HG03460 (cell line): ENCODE measurements around the gene ZMYND10.

Experiments used
- ATAC-seq: cut with Tn5 transposase; IDR thresholded peaks from one replicate; pipeline ENCODE4 v1.9.1; 2021; ENCODE audit not compliant: unreplicated experiment

ZMYND10 gene

DNA sequence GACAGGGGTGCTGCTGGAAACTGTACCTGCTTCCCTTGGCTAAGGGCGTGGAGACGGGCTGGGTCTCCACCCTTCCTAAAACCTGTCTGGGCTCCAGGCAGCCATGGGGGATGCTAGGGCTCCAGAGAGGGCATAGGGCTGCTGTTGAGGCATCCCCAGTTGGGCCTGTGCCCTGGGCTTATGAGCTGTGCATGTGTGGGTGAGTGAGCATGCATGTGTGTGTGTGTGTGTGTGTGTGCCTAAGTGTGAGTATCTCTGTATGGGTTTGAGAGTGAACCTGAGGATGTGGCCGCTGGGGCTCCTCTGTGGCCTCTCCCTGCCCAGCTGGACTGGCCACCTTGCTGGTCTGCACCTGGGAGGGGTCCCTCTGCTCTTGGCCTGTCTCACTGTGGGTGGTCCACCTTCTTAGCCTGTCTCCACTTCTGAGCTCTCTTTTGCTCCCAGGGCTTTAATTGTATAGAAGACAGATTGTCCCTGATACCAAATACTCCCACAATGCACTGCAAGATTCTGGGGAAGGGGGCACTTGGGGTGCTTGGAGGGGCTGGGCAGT lies 25.7 kb upstream of the ZMYND10 start:
- ATAC-seq: no peak

DNA sequence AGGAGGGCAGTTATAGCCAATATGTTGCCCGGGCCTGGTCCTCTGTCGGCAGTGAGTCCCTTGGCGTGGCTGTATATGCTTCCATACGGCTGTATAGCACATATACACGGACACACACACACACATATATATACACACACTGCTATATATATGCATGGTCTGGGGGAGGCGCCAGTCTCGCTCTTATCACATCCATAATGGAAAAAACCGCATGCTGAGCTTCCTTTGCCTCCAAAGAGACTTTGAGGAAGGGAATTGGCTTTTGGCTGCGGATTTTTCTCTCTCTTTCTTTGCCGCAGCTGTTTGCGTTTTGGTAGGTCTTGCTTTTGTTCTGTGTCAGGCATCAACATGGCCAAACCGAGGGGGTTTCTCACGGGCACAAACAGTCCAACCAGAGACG lies 25.1 kb upstream of the ZMYND10 start:
- no peak for ATAC-seq

DNA sequence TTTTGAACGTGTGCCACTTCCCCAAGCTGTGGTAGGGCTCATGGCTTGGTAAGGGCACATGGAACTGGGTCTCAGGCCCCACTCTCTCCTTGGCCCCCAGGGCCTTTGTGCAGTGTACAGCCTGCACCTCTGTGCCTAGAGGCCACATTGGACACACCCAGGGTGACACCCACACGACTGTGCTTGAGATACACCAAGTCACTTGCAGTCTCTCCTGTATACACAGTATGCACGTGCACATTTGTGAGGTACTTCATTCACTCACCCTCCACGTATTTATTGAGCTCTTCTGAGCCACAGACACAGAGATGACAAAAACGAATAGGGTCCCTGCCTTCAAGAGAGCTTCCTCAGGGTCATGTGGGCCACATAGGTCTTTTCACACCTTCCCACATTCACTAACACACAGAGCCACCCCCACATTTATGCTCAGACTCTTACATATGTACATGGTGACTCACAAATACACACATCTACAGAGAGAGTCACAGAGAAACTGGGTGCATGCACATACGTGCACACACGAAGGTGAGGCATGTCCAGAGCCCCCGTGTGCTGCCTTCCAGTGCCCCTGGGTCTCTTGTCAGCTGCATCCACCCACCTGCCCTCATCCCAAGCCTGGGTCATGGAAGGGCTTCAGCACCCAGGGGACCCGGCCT lies 23.6 kb upstream of the ZMYND10 start:
- ATAC-seq: no peak

- no peak for ATAC-seq
Measured at GRCh38 chr3:50365842-50366220, 20.3 kb upstream of the ZMYND10 start.

DNA sequence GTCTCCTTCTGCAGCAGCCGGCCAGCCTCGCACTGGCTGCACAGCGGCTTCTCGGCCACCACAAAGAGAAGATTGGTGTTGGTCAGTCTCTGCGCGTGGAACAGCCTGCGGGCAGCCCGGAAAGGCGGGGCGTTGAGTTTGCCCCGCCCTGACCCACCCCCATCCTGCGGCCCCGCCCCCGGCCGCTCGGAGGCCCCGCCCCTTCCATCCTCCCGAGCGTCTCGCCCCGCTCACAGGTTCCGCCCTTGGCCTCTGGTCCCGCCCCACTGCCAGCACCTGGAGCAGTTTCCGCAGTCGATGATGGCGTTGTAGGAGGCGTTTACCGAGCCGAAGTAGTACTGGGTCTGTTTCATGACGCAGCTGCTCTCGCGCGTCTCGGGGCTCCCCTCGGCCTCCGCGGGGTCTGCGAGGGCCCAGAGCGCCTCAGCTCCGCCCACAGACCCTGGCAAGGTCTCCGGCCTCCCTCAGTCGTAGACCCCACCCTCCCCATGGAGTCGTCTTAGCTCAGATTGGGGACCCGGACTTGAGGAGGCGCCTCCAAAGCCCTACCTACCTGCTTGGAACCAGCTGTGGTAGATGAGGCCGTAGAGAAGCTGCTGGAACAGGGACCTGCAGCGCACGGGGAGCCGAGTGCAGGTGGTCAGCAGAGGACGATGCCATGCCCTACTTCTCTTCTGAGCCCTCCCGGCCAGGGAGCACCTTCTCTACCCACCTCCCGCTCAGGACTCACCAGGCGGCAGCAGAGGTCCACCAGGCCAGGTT lies 19.7 kb upstream of the ZMYND10 start:
- peak; percentile 87 for ATAC-seq

DNA sequence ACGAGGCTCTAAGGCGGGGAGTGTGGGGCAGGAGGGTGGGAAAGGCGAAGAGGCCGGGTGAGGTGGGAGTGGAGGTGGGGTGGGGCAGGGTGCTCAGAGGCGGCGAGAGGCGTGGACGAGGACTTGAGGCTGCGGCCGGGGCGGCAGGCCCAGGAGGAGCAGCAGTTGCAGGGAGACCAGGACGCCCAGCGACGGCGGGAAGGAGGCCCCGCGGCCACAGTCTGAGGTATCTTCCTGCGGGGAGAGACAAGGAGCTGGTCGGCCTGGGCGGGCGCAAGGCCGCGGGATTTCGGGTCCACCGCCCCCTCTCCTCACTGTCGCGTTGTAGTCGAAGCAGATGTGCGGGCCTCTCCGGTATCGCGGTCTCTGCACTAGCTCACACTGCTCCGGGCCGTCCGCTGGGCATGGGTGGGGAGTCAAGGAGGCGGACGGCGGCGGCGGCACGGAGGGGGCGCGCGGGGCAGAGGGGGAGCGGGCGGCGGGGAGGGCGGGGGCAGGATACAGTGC lies 19.1 kb upstream of the ZMYND10 start:
- ATAC-seq: peak; percentile 5

DNA sequence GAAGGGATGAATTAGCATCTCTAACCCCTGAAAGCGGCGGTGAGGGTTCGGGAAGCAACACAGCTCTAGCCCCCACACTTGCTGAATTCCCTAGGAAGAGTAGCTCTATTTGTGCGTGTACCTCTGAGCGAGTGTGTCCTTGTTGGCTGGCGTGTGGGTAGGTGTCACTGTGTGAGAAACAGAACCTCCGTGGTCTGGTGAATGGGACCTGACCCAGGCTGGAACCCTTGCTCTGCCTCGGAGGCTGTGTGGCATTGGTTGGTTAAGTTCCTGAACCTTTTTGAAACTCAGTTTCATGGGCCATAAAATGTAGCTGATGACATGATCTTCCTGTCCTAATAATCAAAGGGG lies 14.2 kb upstream of the ZMYND10 start:
- peak; percentile 23 for ATAC-seq

DNA sequence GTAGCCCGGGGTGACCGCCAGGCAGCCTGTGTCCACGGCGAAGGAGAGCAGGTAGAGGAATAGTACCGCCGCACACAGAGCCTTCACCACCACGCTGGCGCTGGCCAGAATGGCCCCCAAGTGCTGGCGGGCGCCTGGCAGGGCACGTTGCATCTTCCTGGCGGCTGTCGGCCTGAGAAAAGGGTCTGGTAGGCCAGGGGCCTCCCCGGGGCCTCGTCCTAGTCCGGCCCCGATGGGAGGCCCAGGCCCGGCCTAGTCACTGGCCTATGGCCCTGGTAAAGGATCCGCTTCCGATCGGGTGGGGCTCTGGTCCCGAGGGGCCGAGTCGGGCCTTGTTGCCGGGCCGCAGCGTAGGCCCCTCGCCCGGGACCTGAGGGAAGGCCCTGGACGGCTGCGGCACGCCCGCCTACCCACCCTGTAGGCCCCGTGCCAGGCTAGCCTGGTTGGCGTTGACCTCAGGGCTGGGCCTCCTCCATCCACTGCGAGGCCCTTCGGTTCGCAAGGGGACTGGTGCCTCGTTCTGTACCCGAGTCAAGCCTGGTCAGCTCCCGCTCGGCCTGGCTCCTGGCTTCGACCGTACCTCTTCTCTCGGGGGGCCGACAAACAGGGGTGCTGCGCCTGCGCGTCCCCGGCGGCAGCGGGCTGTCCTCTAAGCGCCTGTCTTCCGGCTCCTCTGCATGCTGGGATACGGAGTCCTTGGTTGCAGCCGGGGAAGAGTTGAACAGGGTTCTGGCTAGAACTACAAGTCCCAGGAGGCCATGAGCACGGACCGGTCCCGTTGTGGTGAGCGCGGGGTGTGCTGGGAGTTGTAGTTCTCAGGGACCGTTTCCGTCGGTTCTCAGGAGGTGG lies 13.6 kb upstream of the ZMYND10 start, which contains the start of gene TMEM115:
Gene TMEM115 (minus strand): TSS at position 611 of the 849 bp plus-strand sequence. CDS start 458 bp downstream, at position 153.
- ATAC-seq: peak; percentile 99

DNA sequence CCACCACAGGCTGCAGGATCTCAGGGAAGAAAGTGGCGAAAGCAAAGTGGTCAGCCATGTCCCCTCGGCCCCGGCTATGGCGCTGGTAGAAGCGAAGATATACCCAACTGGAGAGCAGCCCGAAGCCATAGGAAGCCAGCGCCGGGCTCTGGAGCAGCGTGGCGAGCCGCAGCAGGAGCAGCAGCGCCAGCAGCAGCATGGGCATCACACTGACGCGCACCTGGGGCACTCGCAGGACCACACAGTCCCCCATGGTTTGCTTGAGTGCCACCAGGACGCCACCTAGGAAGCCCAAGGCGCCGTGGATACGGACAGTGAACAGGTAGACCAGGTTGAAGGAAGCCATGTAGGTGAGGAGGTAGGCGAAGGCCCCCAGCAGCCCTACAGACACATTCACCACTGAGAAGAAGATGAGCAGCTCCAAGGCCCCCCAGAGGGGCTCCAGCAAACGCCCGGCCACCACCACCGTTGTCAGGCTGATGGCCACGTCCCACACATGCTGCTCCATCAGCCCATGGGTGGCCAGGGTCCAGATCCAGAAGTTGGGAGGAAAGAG lies 12.9 kb upstream of the ZMYND10 start:
- ATAC-seq: no peak

DNA sequence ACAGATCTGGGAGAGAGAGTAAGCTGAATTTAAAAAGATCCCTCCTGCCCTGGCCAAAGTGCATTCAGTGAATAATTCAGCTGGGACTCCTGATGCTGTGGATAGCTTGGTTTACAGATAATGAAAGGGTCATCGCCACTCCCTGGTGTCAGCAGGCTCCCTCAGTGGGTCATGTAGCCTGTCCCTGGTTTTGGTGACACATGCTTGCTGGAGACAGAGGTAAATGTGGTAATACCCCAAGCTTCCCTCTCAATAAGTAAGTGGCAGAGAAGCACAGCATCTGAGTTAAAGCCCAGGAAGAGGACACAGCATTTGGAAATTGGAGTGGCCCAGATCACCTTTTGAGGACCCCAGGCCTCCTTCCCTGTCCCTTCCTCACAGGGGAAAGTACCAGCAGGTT lies 11.9 kb upstream of the ZMYND10 start:
- no peak for ATAC-seq

DNA sequence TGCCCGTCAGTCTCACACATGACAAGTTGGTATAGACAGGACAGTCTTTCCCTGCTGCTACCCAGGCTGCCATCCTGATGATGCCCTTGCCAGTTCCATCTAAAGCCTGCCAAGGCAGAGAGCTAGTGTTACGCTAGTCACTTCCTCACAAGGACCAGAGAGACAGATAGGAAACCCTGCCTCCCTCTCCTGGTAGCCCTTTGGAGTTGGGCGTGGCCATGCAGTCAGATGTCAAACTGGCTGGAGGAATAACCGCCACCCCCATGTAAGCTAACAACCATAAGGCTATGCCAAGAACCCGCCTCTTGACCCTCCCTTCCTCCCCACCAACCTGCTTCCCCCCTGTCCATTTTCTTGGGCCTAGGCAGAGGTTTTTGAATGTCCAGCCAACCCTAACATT lies 11.0 kb upstream of the ZMYND10 start:
- ATAC-seq: no peak

DNA sequence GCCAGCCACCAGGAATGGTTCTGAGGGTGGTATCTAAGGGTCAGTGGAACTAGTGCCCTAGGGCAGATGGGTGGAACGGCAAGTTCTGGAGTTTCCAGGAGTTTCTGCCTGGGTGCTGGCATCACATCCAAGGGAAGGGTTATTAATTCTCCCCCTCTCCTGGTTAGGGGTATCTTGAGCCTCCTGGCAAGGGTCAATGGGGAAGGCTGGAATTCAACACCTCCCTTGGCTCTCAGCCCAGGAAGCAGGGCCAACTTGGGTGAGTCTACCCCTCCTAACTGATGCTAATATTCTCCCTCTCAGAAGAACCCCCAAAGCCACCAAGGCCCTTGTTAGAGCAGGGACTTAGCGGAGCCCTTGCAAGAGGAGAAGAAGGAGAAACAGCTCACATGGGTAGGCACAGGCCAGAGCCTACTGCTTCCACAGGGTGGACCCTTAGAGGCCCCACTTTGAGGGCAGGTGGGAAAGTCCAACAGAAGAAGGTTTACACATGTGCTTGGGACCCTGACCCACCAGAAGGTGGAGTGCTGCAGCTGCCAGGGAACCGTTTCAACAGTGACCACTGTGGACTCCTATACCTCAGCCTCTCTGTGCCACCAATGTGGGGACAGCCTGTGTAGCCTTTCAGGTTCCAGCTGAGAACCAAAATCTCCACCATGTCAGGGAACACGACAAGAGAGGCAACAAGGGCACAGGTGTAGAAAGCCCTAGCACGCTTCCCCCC lies 10.5 kb upstream of the ZMYND10 start:
- no peak for ATAC-seq

DNA sequence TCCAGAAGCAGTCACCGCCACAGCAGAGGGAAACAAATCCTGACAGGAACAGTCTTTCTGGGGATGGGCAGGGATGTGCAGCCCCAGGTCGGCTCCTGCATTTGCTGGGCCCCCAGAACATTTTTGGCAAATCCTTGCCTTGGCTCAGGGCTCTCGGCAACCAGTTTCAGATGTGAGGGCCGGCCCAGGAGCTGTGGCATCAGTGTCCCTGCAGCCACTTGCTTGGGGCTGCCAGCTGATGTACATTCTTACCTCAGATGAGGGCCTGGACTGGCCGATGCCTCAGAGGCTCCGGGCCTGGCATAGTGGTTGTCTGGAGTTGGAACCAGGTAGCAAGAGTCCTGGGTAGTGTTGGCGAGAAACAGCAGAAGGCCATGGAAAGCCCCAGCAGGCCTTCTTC lies 9.3 kb upstream of the ZMYND10 start:
- no peak for ATAC-seq

- ATAC-seq: no peak
Measured at GRCh38 chr3:50354186-50354764, 8.7 kb upstream of the ZMYND10 start.

- no peak for ATAC-seq
Measured at GRCh38 chr3:50353245-50354004, 7.9 kb upstream of the ZMYND10 start.

DNA sequence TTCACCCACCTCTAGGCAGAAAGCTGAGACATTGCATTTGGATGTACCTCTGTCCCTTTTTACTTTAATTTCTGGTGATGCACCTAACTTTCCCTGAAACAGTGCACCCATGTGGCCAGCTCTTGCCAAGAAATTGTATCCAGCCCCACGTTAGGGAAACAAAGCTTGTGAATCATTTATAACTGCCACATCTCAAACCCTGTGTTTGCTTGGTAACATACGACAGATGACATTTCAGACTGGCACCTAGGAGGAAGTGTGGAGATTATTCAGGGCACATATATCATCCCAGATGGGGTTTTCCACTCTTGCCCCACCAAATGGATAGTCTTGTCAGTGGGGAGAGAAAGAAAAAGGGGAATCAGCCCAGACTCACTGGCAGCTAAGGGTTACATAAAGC lies 7.2 kb upstream of the ZMYND10 start:
- ATAC-seq: no peak

DNA sequence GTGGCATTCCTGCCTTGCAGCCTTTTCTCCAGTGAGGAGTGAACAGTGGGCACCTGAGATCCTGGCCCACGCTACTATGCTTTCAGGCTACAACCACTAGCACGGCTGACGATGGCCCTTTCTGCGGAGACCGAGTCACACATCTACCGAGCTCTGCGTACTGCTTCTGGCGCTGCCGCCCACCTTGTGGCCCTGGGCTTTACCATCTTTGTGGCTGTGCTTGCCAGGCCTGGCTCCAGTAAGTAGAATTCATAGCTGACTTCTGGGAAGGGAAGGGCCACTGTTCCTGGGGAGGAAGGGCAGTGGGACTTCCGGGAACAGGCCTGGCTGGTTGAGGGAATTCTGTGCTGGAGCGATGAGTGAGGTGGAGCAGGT lies 5.8 kb upstream of the ZMYND10 start:
- ATAC-seq: no peak

DNA sequence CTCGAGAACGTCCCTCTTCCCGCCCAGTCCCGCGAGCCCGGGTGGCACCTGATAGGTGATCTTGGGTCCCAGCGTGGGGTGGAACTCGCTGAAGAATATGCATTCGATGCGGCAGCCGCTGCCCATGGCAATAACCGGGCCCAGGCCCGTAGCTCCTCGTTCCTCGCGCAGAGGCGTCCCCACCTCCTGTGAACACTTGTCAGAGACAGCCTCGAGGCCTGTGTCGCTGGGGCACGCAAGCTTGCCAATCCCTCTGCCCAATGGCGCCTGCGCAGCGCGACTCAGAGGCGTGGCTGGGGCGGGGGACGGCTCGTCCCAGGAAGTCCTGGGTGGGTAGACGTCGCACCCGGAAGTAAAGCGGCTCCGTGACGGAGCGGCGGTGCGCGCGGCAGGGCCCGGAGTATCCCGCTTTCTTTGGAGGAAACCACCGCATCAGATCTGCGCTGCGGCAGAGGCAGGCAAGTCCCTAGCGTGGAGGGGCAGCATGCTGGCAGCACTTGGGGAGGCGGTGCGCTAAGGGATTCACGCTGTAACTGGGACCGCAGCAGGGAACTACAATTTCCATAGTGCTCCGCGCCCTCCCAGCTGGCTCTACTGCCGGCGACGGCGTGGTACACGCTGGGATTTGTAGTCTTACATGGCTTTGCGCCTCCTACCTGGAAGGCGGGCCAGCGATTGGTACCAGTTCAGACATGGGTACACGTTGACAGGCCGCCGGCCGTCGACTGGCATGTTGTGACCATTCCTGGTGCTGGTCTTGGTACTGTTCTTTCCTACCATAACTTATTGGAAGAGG lies 5.2 kb upstream of the ZMYND10 start, which contains the start of the genes CYB561D2 and NPRL2:
Gene CYB561D2 (plus strand): TSS at position 336 of the 796 bp plus-strand sequence. CDS start 572 bp downstream, outside the sequence.
Gene NPRL2 (minus strand): TSS at position 249 of the 796 bp plus-strand sequence. CDS start 123 bp downstream, at position 126.
- ATAC-seq: peak; percentile 84
